A549 (cell line): ENCODE results near the gene RGS16.

Source experiments
- BHLHE40 ChIP-seq: IDR thresholded peaks from 2 replicates; pipeline ENCODE4 v1.6.1; 2012; ENCODE audit warnings: low read depth, low read length, inconsistent platforms
- CEBPB ChIP-seq, 2 experiments: fragments of >200 bp in 1 of 2; sonication (Bioruptor Twin) in 1 of 2; formaldehyde crosslinking in 1 of 2; IDR thresholded peaks; 2 replicates each; pipeline ENCODE4 v1.6.1; 2012 to 2016
- CTCF ChIP-seq: fragments of >200 bp; sonication (Bioruptor Twin); formaldehyde crosslinking; IDR thresholded peaks from 3 replicates; pipeline ENCODE4 v1.5.1; 2016
- E2F6 ChIP-seq: IDR thresholded peaks from 2 replicates; pipeline ENCODE4 v1.6.1; 2012; ENCODE audit warnings: low read depth, borderline replicate concordance
- ELK1 ChIP-seq: fragments of 150-350 bp; IDR thresholded peaks from 2 replicates; pipeline ENCODE4 v1.6.1; 2014; ENCODE audit warnings: low read depth, mild to moderate bottlenecking, low read length
- FOSL2 ChIP-seq, 2 experiments: fragments of 450-650 bp in 1 of 2; fragments of >200 bp in 1 of 2; sonication (Bioruptor Twin) in 1 of 2; formaldehyde crosslinking; IDR thresholded peaks; 2 replicates each; pipeline versions ENCODE4 v1.5.0 to v1.6.1; 2016 to 2020; ENCODE audit warnings: mild to moderate bottlenecking in 1 of 2, moderate library complexity in 1 of 2
- JUN ChIP-seq, 2 experiments: fragments of >200 bp; sonication (Bioruptor Twin); formaldehyde crosslinking; IDR thresholded peaks; 2 replicates in 1 of 2; 3 replicates in 1 of 2; pipeline ENCODE4 v1.6.1; 2016 to 2017
- MAX ChIP-seq: IDR thresholded peaks from 2 replicates; pipeline ENCODE4 v1.6.1; 2012
- MYC ChIP-seq: IDR thresholded peaks from 2 replicates; pipeline ENCODE4 v1.6.1; 2012; ENCODE audit warnings: mild to moderate bottlenecking, inconsistent platforms, low read length, improper control_type of control experiment, borderline replicate concordance
- RFX5 ChIP-seq: fragments of 450-650 bp; IDR thresholded peaks from 2 replicates; pipeline ENCODE4 v1.7.1; 2014; ENCODE audit warnings: antibody characterized with exemption, mild to moderate bottlenecking, moderate library complexity

GRCh38 chr1:182616130-182617013 is 12.2 kb upstream of the RGS16 start:
- no peak for TF ChIP-seq CTCF
- TF ChIP-seq ELK1, result no peak
- no peak for TF ChIP-seq RFX5
- TF ChIP-seq BHLHE40, result no peak
- no peak for TF ChIP-seq MYC
- TF ChIP-seq CEBPB (IDR thresholded peaks at IDR 0.05), result no peak
- TF ChIP-seq JUN (IDR thresholded peaks at IDR 0.05), result no peak
- no peak for TF ChIP-seq E2F6
- TF ChIP-seq MAX, result no peak
- no peak for TF ChIP-seq FOSL2 (IDR thresholded peaks at IDR 0.05)
- no peak for TF ChIP-seq FOSL2 (CRISPR knock-in tag; IDR thresholded peaks at IDR 0.05)
